ENCODE data around the gene RHOG. TPM values are rescaled to one million over a fixed set of nuclear protein-coding genes. Genes with fewer than 3 reads are reported as not detected.

Gene RHOG
- polyA plus RNA-seq, 2 of the 4 experiments (the other 2 are of a cell fraction): 41.1 to 64.3 TPM

- TF ChIP-seq, protein P1, sequence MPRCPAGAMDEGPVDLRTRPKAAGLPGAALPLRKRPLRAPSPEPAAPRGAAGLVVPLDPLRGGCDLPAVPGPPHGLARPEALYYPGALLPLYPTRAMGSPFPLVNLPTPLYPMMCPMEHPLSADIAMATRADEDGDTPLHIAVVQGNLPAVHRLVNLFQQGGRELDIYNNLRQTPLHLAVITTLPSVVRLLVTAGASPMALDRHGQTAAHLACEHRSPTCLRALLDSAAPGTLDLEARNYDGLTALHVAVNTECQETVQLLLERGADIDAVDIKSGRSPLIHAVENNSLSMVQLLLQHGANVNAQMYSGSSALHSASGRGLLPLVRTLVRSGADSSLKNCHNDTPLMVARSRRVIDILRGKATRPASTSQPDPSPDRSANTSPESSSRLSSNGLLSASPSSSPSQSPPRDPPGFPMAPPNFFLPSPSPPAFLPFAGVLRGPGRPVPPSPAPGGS (IDR thresholded peaks at IDR 0.05): 0 out of 3 replicates have a peak, but pooled peaks have one; percentile 21
- TF ChIP-seq, protein P2, sequence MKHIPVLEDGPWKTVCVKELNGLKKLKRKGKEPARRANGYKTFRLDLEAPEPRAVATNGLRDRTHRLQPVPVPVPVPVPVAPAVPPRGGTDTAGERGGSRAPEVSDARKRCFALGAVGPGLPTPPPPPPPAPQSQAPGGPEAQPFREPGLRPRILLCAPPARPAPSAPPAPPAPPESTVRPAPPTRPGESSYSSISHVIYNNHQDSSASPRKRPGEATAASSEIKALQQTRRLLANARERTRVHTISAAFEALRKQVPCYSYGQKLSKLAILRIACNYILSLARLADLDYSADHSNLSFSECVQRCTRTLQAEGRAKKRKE (CRISPR knock-in tag; IDR thresholded peaks at IDR 0.05; ENCODE audit: low read depth): no peak
- TF ChIP-seq USF2 (IDR thresholded peaks at IDR 0.05): no peak
- no peak for TF ChIP-seq HDAC2 (IDR thresholded peaks at IDR 0.05)
- no peak for TF ChIP-seq MYC (IDR thresholded peaks at IDR 0.05; ENCODE audit: borderline replicate concordance, low read length)
- TF ChIP-seq, protein P3, sequence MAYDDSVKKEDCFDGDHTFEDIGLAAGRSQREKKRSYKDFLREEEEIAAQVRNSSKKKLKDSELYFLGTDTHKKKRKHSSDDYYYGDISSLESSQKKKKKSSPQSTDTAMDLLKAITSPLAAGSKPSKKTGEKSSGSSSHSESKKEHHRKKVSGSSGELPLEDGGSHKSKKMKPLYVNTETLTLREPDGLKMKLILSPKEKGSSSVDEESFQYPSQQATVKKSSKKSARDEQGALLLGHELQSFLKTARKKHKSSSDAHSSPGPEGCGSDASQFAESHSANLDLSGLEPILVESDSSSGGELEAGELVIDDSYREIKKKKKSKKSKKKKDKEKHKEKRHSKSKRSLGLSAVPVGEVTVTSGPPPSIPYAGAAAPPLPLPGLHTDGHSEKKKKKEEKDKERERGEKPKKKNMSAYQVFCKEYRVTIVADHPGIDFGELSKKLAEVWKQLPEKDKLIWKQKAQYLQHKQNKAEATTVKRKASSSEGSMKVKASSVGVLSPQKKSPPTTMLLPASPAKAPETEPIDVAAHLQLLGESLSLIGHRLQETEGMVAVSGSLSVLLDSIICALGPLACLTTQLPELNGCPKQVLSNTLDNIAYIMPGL (CRISPR knock-in tag; IDR thresholded peaks at IDR 0.05; ENCODE audit: borderline replicate concordance): no peak
- TF ChIP-seq JUN (IDR thresholded peaks at IDR 0.05): 0 out of 5 replicates have a peak, but pooled peaks of 1 of the 2 experiments have one; percentile 7
- no peak for TF ChIP-seq TP53 (CRISPR knock-in tag; IDR thresholded peaks at IDR 0.05)
- no peak for TF ChIP-seq ZSCAN20 (CRISPR knock-in tag; IDR thresholded peaks at IDR 0.05)
- Histone ChIP-seq H3K4me2 (no peak overlapping the region), H3K4me3 (no peak overlapping the region), H3K9me3 (no peaks in the 10 kb centered on the region), H3K4me1 (peaks cover 6% of the 10 kb centered on the region; the same call in 1 of the 3 replicates), H3K27ac (no peak overlapping the region)
- ATAC-seq (no peak; a peak in 1 of 6 replicates), FAIRE-seq (no peak), DNase-seq (ENCODE audit: low read depth in 1 of 2, low spot score in 1 of 2) (no peak)
- CTCF ChIA-PET: interaction anchor here (0.8 to 1.4 kb wide), 10 partner anchors 8 to 181 kb away, joined by 3 to 9 read pairs (median 5); partner anchors contain the start of genes RHOG and STIM1
- WGBS (ENCODE audit: missing lambda C conversion rate): 79% methylated on average over 8 of the region's 8 CpGs
- POLR2A ChIA-PET: interaction anchor here (0.6 to 0.9 kb wide), 2 partner anchors 28 to 45 kb away, joined by 3 to 9 read pairs; no protein-coding TSS in a partner anchor
These were observed 15.1 kb downstream of the RHOG start for GRCh38 chr11:3825473-3826154.

DNA sequence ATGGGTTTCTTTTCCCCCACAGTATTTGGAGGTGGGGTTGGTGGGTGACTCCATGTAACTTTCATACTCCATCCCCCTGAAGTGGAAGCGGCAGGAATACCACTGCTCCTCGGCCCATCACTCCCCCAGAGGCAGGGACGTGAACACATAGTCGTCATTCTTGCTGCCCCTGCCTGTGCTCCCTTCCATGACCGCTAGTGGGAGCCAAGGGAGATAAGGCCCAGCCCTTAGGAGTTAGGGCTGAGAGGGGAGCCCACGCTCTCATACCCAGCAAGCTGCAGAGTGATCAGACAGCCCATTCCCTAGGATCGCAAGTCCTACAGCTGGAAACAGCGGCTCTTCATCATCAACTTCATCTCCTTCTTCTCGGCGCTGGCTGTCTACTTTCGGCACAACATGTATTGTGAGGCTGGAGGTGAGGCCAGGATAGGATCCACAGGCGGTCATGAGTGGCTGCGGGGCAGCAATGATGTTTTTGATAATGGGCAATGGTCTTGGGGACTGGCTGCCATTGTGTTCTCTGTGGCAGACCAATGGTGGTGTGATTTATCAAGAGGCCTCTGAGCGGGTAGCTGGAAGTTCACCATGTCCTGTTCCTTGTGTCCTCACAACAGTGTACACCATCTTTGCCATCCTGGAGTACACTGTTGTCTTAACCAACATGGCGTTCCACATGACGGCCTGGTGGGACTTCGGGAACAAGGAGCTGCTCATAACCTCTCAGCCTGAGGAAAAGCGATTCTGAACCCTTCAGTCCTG lies 15.9 kb downstream of the RHOG start:
- Histone ChIP-seq H3K4me1 (peaks cover 6% of the 10 kb centered on the region; the same call in 1 of the 3 replicates), H3K27ac (no peak overlapping the region), H3K4me2 (no peak overlapping the region), H3K9me3 (no peaks in the 10 kb centered on the region), H3K4me3 (no peak overlapping the region)
- ATAC-seq (peak; percentile 70 to 91), DNase-seq (ENCODE audit: low read depth in 1 of 2, low spot score in 1 of 2) (peak; percentile 80 to 81), FAIRE-seq (no peak)
- TF ChIP-seq ZFP36 (IDR thresholded peaks at IDR 0.05; ENCODE audit: borderline replicate concordance, partially characterized antibody) (no peak), CTCF (IDR thresholded peaks at IDR 0.05) (peak; percentile 50), SMC3 (IDR thresholded peaks at IDR 0.05) (peak; percentile 27; the same call in 2 of the 3 replicates), SREBF2 (IDR thresholded peaks at IDR 0.05) (no peak), RAD21 (conservative IDR thresholded peaks at IDR 0.05 in 1 of 2, IDR thresholded peaks at IDR 0.05 in 1 of 2) (peak in 1 of 2 experiments; percentile 56; a peak in 2 of 5 replicates)
- TF ChIP-seq, protein P4, sequence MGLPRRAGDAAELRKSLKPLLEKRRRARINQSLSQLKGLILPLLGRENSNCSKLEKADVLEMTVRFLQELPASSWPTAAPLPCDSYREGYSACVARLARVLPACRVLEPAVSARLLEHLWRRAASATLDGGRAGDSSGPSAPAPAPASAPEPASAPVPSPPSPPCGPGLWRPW (IDR thresholded peaks at IDR 0.05): no peak
- ChIA-PET CTCF (interaction anchor here (0.8 to 1.4 kb wide), 10 partner anchors 9 to 181 kb away, joined by 3 to 9 read pairs (median 5); partner anchors contain the start of genes RHOG and STIM1), POLR2A (interaction anchor here (0.6 to 0.9 kb wide), 2 partner anchors 27 to 44 kb away, joined by 3 to 9 read pairs; no protein-coding TSS in a partner anchor)
- WGBS (ENCODE audit: missing lambda C conversion rate): 79% methylated on average over 18 of the region's 18 CpGs
